Mammary epithelial cell (primary cell): ENCODE results near the gene CISD3.

Experiments used
- EZH2 ChIP-seq: IDR thresholded peaks from 2 replicates; pipeline ENCODE4 v1.6.1; 2012; ENCODE audit warnings: low read length, inconsistent platforms, borderline replicate concordance
- TF ChIP-seq, protein P1 (sequence below), 2 donors: IDR thresholded peaks in 1 of 2; conservative IDR thresholded peaks in 1 of 2; 2 replicates each; pipeline ENCODE4 v1.5.1; 2011 to 2012; ENCODE audit warnings: inconsistent platforms in 2 of 2, low read length in 2 of 2, mild to moderate bottlenecking in 2 of 2, control low read depth in 1 of 2, low read depth in 1 of 2; ENCODE audit not compliant: insufficient read depth in 1 of 2; ENCODE audit errors: extremely low read depth in 1 of 2

DNA sequence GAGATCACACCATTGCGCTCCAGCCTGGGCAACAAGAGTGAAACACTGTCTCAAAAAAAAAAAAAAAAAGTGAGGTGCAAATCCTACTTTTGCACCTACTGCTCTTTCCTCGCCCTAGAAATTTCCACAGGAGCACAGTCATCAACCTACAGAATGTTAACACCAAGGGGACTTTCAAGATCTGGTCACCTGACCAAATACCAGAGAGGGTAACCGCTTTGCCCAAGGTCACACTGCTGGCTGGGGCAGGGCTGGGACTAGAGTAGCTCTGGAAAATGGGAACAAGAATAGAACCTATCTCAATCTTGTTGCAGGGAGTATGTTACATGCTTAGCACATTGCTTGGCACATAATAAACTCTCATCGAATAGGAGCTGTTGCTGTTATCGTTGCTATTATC lies 31.4 kb upstream of the CISD3 start:
- TF ChIP-seq, protein P1, sequence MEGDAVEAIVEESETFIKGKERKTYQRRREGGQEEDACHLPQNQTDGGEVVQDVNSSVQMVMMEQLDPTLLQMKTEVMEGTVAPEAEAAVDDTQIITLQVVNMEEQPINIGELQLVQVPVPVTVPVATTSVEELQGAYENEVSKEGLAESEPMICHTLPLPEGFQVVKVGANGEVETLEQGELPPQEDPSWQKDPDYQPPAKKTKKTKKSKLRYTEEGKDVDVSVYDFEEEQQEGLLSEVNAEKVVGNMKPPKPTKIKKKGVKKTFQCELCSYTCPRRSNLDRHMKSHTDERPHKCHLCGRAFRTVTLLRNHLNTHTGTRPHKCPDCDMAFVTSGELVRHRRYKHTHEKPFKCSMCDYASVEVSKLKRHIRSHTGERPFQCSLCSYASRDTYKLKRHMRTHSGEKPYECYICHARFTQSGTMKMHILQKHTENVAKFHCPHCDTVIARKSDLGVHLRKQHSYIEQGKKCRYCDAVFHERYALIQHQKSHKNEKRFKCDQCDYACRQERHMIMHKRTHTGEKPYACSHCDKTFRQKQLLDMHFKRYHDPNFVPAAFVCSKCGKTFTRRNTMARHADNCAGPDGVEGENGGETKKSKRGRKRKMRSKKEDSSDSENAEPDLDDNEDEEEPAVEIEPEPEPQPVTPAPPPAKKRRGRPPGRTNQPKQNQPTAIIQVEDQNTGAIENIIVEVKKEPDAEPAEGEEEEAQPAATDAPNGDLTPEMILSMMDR (conservative IDR thresholded peaks at IDR 0.05 in 1 of 2, IDR thresholded peaks at IDR 0.05 in 1 of 2; ENCODE audit: extremely low read depth in 1 of 2, insufficient read depth in 1 of 2, low read depth in 1 of 2, low read length in 2 of 2), result no peak
- TF ChIP-seq EZH2, result no peak
